H1 (cell line): Measurements from ENCODE around the gene POLR3G. TPM values are rescaled to one million over a fixed set of nuclear protein-coding genes. Genes with fewer than 3 reads are reported as not detected.

ENCODE experiments used
- ASH2L ChIP-seq: fragments of 200-600, 300-600 bp; sonication (generic); IDR thresholded peaks from one replicate; pipeline ENCODE4 v1.7.1; 2017; ENCODE audit warnings: low read length
- BACH1 ChIP-seq: IDR thresholded peaks from 2 replicates; pipeline ENCODE4 v1.6.1; 2012; ENCODE audit warnings: low read length, improper control_type of control experiment
- CBX8 ChIP-seq: fragments of 300-800, 300-1000 bp; sonication (generic); IDR thresholded peaks from 2 replicates; pipeline ENCODE4 v1.7.1; 2016; ENCODE audit warnings: low read depth, low read length, borderline replicate concordance
- CHD7 ChIP-seq: fragments of 300-600 bp; sonication (generic); IDR thresholded peaks from 2 replicates; pipeline ENCODE4 v1.7.1; 2012; ENCODE audit warnings: low read length, moderate library complexity, mild to moderate bottlenecking, inconsistent platforms; ENCODE audit not compliant: insufficient replicate concordance
- KDM1A ChIP-seq: fragments of 200-600, 300-600 bp; sonication (generic); IDR thresholded peaks from 2 replicates; pipeline ENCODE4 v1.7.1; 2016; ENCODE audit warnings: mild to moderate bottlenecking, low read length, borderline replicate concordance
- PHF8 ChIP-seq: fragments of 200-600 bp; sonication (generic); conservative IDR thresholded peaks from 2 replicates; pipeline ENCODE4 v1.7.1; 2012; ENCODE audit warnings: low read depth, mild to moderate bottlenecking, inconsistent platforms, low read length, moderate library complexity
- RXRA ChIP-seq: IDR thresholded peaks from 2 replicates; pipeline ENCODE4 v1.6.1; 2011; ENCODE audit warnings: low read depth, mild to moderate bottlenecking, low read length, moderate library complexity; ENCODE audit not compliant: insufficient read depth
- SIRT6 ChIP-seq: IDR thresholded peaks from one replicate; pipeline ENCODE4 v1.7.1; 2012; ENCODE audit warnings: low read length, inconsistent platforms
- SRF ChIP-seq: IDR thresholded peaks from 2 replicates; pipeline ENCODE4 v1.6.1; 2011; ENCODE audit warnings: mild to moderate bottlenecking, low read depth, low read length, moderate library complexity
- TBP ChIP-seq: IDR thresholded peaks from 2 replicates; pipeline ENCODE4 v1.6.1; 2011; ENCODE audit warnings: low read depth, low read length, improper control_type of control experiment
- TCF12 ChIP-seq: IDR thresholded peaks from 2 replicates; pipeline ENCODE4 v1.6.1; 2011; ENCODE audit warnings: low read depth, mild to moderate bottlenecking, low read length
- polyA plus RNA-seq, 7 experiments: library from polyadenylated mRNA; depleted of rRNA in 3 of 7; stranded (reverse) in 5 of 7; unstranded in 2 of 7; fragments of >200 nt in 5 of 7; fragments of 200-250 nt in 2 of 7; gene quantifications; 1 replicate in 5 of 7; 2 replicates in 1 of 7; 4 replicates in 1 of 7; pipeline versions ENCODE4 v1.2.1 to v1.2.3, GENCODE V29; 2011 to 2013; ENCODE audit warnings: missing spikeins in 2 of 7, mixed read lengths in 2 of 7
- total RNA-seq: library from RNA; stranded (reverse); fragmentation: NEBNext Ultra II Directional; extraction: Animal tissue kit (Norgen Biotek cat#: 25700); gene quantifications from 2 replicates; pipeline ENCODE4 v1.2.1, GENCODE V29; 2021

POLR3G gene
- total and polyA plus RNA-seq, 2 of the 8 experiments (the other 6 are each of a cell fraction or from before 2014, with no cell fraction given), result 119 to 179 TPM

GRCh38 chr5:90474235-90475107, at the start of gene POLR3G, which contains the start of gene MBLAC2 (continued):
- TF ChIP-seq CHD7 (peak; percentile 20), RXRA (no peak), TCF12 (0 out of 2 replicates have a peak, but pooled peaks have one; percentile 56), PHF8 (peak; percentile 80), SIRT6 (no peak), BACH1 (no peak), KDM1A (peak; percentile 74), CBX8 (no peak), TBP (peak; percentile 84), SRF (no peak), ASH2L (peak; percentile 95)
